Measurements from ENCODE around the gene PBX3. TPM values are rescaled to one million over a fixed set of nuclear protein-coding genes. Genes with fewer than 3 reads are reported as not detected.

The PBX3 gene
- polyA plus RNA-seq, 3 donors from 2014 or later, result 5.7 to 7.0 (median 6.2) TPM

DNA sequence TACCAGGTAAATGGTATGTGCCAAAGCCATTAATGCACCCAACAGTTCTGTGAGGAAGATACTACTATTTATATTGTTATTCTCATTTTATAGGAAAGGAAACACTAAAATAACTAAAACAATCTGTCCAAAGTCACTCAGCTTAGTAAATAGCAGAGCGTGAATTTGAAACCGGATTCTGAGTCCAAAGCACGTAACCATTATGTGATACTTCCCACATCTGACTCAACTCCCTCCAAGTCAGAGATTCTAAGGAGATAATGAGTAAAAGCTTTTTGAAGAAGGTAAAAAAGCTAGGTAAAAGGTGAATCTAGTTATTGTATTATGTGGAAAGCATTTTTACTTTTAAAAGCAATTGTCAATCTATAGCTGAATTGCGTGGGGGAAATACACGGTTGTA is 208.9 kb downstream of the PBX3 start:
- Mint-ChIP-seq H3K36me3 (peaks cover under 1 to 7% (median 6%) of the 10 kb centered on the region in 3 donors), H3K27ac (no peak overlapping the region), H3K9me3 (no peaks in the 10 kb centered on the region), H3K4me3 (no peak overlapping the region), H3K4me1 (no peaks in the 10 kb centered on the region), H3K27me3 (ENCODE audit: low read depth in 3 of 3) (peaks cover 0 to 5% (median 0%) of the 10 kb centered on the region in 3 donors)
- no peak for DNase-seq

DNA sequence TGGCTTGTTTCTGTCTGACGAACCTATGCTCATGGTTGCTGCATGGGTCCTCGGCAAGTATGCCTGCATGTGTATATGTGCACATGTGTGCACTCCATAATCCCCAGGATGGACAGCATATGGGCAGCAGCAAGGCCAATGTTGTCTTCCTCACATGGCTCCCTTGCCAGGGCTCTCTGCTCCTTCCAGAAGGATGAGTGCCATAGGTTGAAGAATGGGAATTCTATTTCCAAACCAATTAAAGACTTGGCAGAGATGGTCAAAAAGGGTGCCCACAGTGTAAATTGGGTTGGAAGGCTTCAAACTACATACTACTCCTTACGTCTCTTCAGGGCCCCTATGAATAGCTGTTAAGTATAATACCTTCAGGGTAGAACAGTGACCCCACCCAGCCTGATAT is 212.1 kb downstream of the PBX3 start:
- H3K4me3 Mint-ChIP-seq, result no peak overlapping the region
- H3K9me3 Mint-ChIP-seq, result no peaks in the 10 kb centered on the region
- no peak for DNase-seq
- no peaks in the 10 kb centered on the region for H3K4me1 Mint-ChIP-seq
- peaks cover 0 to 2% (median 0%) of the 10 kb centered on the region in 3 donors for H3K27me3 Mint-ChIP-seq (ENCODE audit: low read depth in 3 of 3)
- no peak overlapping the region for H3K27ac Mint-ChIP-seq
- H3K36me3 Mint-ChIP-seq, result peaks cover 13 to 31% (median 14%) of the 10 kb centered on the region in 3 donors

- Mint-ChIP-seq H3K36me3 (peaks cover 13 to 39% (median 18%) of the 10 kb centered on the region in 3 donors), H3K4me1 (no peaks in the 10 kb centered on the region), H3K9me3 (no peaks in the 10 kb centered on the region), H3K4me3 (no peak overlapping the region), H3K27me3 (ENCODE audit: low read depth in 3 of 3) (peaks cover 0 to 2% (median 0%) of the 10 kb centered on the region in 3 donors), H3K27ac (no peak overlapping the region)
- no peak for DNase-seq
Observed at GRCh38 chr9:125959951-125960619, 212.9 kb downstream of the PBX3 start.

GRCh38 chr9:125960626-125961025 is 213.5 kb downstream of the PBX3 start:
- H3K27ac Mint-ChIP-seq, result no peak overlapping the region
- DNase-seq, result no peak
- H3K4me3 Mint-ChIP-seq, result no peak overlapping the region
- H3K36me3 Mint-ChIP-seq, result peaks cover 13 to 40% (median 21%) of the 10 kb centered on the region in 3 donors
- no peaks in the 10 kb centered on the region for H3K4me1 Mint-ChIP-seq
- H3K27me3 Mint-ChIP-seq (ENCODE audit: low read depth in 3 of 3), result peaks cover 0 to 2% (median 0%) of the 10 kb centered on the region in 3 donors
- H3K9me3 Mint-ChIP-seq, result no peaks in the 10 kb centered on the region

DNA sequence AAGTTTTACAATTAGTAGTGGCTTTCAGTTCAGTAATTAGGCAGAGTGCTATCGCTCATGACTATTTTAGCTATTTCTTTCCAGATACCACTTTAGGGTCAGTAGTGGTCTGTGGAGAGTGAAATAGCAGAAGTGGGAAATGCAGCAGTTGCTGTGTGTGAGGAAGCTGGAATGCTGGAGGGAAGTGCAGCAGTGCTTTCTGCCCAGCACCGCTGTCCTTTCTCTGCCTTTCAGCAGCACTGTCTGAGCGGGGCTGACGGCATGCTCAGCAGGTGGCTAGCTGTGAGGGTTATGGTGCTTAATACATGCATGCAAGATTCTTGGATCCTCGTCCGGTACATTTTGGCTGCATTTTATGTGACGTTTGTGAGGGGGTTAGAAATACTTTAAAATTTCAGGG is 213.9 kb downstream of the PBX3 start:
- Mint-ChIP-seq H3K4me1 (no peaks in the 10 kb centered on the region), H3K9me3 (no peaks in the 10 kb centered on the region), H3K36me3 (peaks cover 13 to 40% (median 22%) of the 10 kb centered on the region in 3 donors), H3K27ac (peak overlapping the region in 1 of 6 donors; percentile 15), H3K4me3 (no peak overlapping the region), H3K27me3 (ENCODE audit: low read depth in 3 of 3) (peaks cover 0 to 2% (median 0%) of the 10 kb centered on the region in 3 donors)
- no peak for DNase-seq

GRCh38 chr9:125963932-125964331 is 216.8 kb downstream of the PBX3 start:
- H3K4me3 Mint-ChIP-seq, result no peak overlapping the region
- no peak overlapping the region for H3K27ac Mint-ChIP-seq
- no peaks in the 10 kb centered on the region for H3K4me1 Mint-ChIP-seq
- no peak for DNase-seq
- peaks cover 13 to 51% (median 22%) of the 10 kb centered on the region in 3 donors for H3K36me3 Mint-ChIP-seq
- H3K9me3 Mint-ChIP-seq, result no peaks in the 10 kb centered on the region
- H3K27me3 Mint-ChIP-seq (ENCODE audit: low read depth in 3 of 3), result peaks cover 0 to 2% (median 0%) of the 10 kb centered on the region in 3 donors

DNA sequence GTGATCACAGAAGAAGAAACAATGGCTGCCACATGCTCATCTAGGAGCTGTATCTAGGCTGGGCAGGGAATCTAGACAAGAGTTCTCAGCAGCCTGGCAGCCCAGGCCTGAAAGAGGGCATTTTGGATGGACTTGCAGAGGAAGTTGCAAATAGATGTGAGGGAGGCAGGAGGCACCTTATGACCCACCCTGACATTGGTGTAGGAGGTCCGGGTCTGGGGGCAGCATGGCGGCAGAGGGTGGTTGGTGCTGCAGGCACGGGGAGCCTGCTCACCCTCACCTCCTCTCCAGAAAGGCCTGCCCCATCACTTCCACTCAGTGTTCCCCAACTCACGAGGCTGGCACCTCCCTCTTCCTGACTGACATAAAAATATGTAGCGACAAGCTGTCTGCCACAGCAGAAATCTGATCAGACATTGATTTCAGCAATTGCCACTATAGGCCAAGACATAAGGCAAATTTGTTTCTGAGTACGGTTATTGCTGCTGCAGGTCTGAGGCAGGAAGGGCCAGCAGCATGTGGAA is 217.6 kb downstream of the PBX3 start:
- peak overlapping the region in 1 of 6 donors; percentile 50 for H3K27ac Mint-ChIP-seq
- H3K9me3 Mint-ChIP-seq, result no peaks in the 10 kb centered on the region
- peaks cover 13 to 51% (median 22%) of the 10 kb centered on the region in 3 donors for H3K36me3 Mint-ChIP-seq
- no peak for DNase-seq
- peaks cover 0 to 2% (median 0%) of the 10 kb centered on the region in 3 donors for H3K27me3 Mint-ChIP-seq (ENCODE audit: low read depth in 3 of 3)
- H3K4me3 Mint-ChIP-seq, result no peak overlapping the region
- H3K4me1 Mint-ChIP-seq, result no peaks in the 10 kb centered on the region

GRCh38 chr9:125965477-125965876 is 218.3 kb downstream of the PBX3 start:
- no peaks in the 10 kb centered on the region for H3K9me3 Mint-ChIP-seq
- DNase-seq, result no peak
- H3K27ac Mint-ChIP-seq, result no peak overlapping the region
- no peak overlapping the region for H3K4me3 Mint-ChIP-seq
- H3K36me3 Mint-ChIP-seq, result peaks cover 13 to 50% (median 21%) of the 10 kb centered on the region in 3 donors
- peaks cover 0 to 5% (median 1%) of the 10 kb centered on the region in 3 donors for H3K27me3 Mint-ChIP-seq (ENCODE audit: low read depth in 3 of 3)
- no peaks in the 10 kb centered on the region for H3K4me1 Mint-ChIP-seq

- no peak for DNase-seq
- Mint-ChIP-seq H3K9me3 (no peaks in the 10 kb centered on the region), H3K4me3 (no peak overlapping the region), H3K27ac (no peak overlapping the region), H3K27me3 (ENCODE audit: low read depth in 3 of 3) (peaks cover 0 to 3% (median 1%) of the 10 kb centered on the region in 3 donors), H3K36me3 (peaks cover 10 to 41% (median 13%) of the 10 kb centered on the region in 3 donors), H3K4me1 (no peaks in the 10 kb centered on the region)
Observed at GRCh38 chr9:125966466-125966865, 219.3 kb downstream of the PBX3 start.

DNA sequence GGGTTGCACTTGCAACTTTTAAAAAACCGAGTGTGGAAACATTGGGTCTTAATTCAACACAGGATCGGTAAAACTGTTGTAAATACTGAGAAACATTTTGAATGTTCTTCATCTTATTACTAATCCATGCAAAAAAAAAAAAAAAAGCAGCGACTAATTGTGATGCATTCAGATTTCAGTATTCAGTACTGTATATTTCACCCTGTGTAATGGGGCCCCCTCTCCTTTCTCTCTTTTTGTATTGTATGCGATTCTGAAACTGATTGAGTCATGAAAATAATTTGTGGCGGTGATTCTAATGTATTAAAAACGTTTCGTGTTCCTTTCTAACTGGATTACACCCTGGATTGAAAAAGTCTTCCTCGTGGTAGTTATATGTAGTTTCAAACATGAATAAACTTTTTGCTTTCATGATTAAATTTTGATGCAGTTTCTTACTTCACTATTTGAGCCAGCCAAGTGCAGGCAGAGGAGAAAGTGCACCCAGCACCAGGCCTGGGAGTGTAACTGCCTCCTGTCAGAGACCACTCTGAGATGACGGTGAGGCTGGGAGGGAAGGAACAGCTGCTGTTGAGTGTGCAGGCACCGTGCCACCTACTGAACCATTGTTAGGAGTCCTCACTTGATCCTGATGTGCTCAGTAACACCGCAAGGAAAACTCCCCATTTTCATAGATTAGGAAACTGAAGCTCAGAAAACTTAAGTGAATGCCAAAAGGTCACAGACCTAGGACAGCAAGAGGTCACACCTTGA is 220.0 kb downstream of the PBX3 start:
- Mint-ChIP-seq H3K27ac (no peak overlapping the region), H3K36me3 (peaks cover 9 to 34% (median 13%) of the 10 kb centered on the region in 3 donors), H3K27me3 (ENCODE audit: low read depth in 3 of 3) (peaks cover 0 to 3% (median 1%) of the 10 kb centered on the region in 3 donors), H3K4me3 (no peak overlapping the region), H3K4me1 (no peaks in the 10 kb centered on the region), H3K9me3 (no peaks in the 10 kb centered on the region)
- DNase-seq, result no peak

DNA sequence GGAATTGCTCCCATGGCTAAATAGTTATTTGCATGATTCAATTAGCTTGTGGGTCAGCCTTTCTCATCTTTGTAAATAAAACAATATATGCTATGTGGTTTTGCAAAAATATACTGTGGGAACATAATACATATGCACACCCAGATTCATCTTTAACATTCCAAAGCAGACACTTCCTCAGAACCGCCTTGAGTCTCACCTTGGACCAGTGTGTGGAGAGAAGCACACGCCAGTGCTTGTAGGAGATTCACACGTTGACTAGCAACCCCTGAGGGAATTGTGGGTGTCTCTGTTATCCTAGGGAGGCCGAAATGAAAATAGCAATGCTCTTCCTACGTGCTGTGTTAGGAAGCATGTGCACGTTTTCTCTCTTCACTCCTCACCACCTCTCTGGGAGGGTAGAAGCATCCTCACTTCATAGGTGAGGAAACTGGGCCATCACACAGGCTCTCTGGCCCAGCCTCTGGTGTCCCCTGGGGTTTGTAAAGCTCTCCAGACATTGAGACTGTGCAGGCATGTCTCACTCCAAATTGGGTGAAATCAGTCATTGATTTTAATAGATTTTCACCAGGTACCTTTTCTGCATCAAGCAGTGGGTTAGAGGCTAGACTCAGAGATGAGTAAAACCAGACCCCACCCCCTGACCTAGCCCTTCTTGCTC is 221.7 kb downstream of the PBX3 start:
- Mint-ChIP-seq H3K27ac (no peak overlapping the region), H3K36me3 (peaks cover under 1 to 23% (median 8%) of the 10 kb centered on the region in 3 donors), H3K4me3 (no peak overlapping the region)

DNA sequence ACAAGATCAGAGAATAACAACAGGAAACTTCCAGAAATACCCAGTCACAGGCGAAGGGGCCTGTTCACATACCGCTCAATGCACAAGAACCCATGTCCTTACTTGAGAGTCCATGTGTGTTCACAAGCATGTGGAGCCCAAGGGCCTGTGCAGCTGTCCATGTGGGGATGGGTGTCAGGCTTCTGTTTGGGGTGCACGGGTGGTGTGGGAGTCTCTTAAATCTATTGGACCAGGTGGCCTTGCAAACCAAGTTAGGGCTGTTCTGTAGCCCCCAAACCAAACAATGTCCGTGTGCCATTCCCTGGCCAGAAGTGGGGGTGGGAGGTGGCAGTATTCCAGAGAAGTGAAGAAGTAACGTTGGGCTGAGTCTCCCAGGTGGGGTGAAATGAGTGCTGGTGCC is 222.3 kb downstream of the PBX3 start:
- Mint-ChIP-seq H3K27ac (no peak overlapping the region), H3K4me1 (no peaks in the 10 kb centered on the region), H3K4me3 (no peak overlapping the region), H3K36me3 (peaks cover 0 to 18% (median 7%) of the 10 kb centered on the region in 3 donors), H3K27me3 (ENCODE audit: low read depth in 3 of 3) (peaks cover 0 to 3% (median 1%) of the 10 kb centered on the region in 3 donors), H3K9me3 (peaks cover 0 to 1% (median 0%) of the 10 kb centered on the region in 6 donors)
- no peak for DNase-seq

More for the DNA sequence above, 221.7 kb downstream of the PBX3 start:
- no peak for DNase-seq
- H3K9me3 Mint-ChIP-seq, result no peaks in the 10 kb centered on the region
- H3K4me1 Mint-ChIP-seq, result no peaks in the 10 kb centered on the region
- H3K27me3 Mint-ChIP-seq (ENCODE audit: low read depth in 3 of 3), result peaks cover 0 to 3% (median 1%) of the 10 kb centered on the region in 3 donors

- Mint-ChIP-seq H3K27ac (peak overlapping the region in 1 of 6 donors; percentile 46), H3K36me3 (peaks cover 0 to 14% (median 5%) of the 10 kb centered on the region in 3 donors), H3K4me3 (no peak overlapping the region), H3K27me3 (ENCODE audit: low read depth in 3 of 3) (peaks cover 0 to 3% (median 1%) of the 10 kb centered on the region in 3 donors), H3K4me1 (no peaks in the 10 kb centered on the region), H3K9me3 (peaks cover 0 to 1% (median 0%) of the 10 kb centered on the region in 6 donors)
- DNase-seq, result no peak
Observed at GRCh38 chr9:125969868-125970267, 222.7 kb downstream of the PBX3 start.
